ENCODE data around the gene NACC2.

Gene NACC2, protein sequence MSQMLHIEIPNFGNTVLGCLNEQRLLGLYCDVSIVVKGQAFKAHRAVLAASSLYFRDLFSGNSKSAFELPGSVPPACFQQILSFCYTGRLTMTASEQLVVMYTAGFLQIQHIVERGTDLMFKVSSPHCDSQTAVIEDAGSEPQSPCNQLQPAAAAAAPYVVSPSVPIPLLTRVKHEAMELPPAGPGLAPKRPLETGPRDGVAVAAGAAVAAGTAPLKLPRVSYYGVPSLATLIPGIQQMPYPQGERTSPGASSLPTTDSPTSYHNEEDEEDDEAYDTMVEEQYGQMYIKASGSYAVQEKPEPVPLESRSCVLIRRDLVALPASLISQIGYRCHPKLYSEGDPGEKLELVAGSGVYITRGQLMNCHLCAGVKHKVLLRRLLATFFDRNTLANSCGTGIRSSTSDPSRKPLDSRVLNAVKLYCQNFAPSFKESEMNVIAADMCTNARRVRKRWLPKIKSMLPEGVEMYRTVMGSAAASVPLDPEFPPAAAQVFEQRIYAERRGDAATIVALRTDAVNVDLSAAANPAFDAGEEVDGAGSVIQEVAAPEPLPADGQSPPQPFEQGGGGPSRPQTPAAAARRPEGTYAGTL

DNA sequence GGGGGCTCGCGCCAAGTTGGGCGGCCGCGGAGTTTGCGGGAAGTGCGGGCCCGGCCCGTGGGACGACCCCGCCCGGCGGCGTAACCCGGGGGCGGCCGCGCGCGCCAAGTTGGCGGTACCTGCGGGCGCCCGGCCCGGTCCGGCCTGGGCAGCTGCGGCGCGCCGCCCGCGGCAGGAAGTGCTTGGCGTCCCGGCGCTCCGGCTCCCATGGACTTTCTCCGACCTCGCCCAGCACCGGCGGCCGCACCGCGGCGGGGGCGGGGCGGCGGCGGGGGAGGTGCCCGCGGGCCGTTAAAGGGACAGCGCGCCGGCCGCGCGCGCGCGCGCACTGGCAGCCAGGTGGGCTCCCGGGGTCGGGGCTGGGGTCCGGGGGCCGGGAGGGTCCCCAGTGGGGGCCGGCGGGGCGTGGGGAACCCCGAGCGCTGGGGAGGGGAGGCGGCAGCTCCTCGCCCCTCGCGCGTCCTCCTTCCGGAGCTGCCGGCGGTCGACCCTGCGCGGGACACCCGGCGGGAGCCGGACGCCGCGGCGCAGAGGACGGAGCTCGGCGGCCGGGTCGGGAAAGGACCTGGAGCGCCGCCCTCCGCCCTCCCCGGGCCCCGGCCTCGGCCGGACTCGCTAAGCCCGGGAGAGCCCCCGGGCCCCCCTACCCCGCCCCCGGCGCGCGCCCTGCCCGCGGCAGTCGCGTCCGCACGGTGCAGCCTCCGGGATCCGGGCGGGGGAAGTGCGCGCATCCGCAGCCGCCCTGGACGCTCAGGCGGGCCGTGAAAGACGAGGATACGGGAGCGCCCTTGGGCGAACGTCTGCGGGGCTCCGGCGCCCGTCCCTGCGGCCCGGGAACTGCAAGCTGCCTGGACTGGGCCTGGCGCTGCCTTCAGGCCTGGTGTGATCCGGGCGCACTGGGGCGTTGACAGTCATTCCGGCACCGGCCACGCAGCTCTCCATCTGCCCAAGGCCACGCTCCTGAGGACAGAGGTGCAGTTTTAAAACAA lies at the start of gene NACC2:
Gene NACC2 (minus strand): TSS at position 220 of the 989 bp plus-strand sequence. CDS start 44,768 bp downstream, outside the sequence.
- DNase-seq = peak; percentile 75

DNA sequence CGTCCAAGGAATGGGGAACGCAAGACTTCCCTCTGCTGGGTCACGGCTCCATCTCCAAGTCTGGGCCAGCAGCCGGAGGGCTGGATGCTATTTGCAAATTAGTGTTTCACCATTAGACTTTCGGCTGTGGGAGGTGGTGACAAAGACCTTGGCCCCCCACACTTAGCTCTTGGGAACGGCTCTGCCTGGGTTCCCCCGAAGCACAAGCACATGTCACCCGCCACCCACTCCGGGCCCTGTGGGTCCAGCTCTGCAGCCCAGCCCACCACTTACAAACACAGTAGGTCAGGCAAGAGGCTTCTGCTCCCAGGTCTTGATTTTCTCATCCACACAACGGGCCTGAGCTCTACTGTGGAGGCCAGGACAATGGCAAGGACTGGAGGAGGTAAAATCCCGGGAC lies 49.4 kb upstream of the NACC2 start:
- no peak for DNase-seq

DNA sequence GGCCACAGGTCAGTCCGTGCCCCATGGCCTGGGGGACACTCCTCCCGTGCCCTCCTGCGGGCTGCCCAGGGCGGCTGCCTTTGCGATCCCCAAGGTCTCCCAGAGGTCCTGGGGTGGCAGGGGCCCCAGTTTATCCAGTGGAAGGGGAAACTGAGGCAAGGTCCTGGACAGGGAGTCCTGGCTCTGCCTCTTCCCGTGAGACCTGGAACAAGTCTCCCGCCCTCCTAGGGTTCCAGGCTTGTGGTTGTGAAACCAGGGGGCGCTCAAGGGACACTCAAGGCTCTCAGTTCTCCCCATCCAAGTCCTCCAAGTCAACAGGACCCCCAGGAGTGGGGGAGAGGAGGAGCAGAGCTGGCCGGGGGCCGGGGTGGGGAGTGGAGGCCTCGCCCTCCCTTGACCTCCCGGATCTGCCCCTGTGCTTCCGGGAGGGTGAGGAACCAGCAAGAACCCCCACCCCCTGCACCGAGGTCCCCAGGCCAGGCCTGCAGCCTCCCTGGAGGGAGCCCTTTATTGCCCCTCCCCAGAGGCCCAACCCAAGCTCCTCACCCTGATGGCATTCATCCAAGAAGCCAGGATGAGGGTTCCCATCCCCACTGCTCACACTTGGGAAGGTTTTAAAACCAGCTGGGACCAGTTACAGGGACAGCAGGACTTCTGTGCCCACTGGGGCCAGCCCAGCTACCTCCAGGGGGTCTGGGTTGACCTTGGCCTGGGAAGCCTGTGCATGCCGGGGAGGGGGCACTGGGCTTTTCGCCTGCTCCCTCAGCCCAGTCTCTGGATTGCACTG lies 48.3 kb upstream of the NACC2 start:
- DNase-seq = no peak

DNA sequence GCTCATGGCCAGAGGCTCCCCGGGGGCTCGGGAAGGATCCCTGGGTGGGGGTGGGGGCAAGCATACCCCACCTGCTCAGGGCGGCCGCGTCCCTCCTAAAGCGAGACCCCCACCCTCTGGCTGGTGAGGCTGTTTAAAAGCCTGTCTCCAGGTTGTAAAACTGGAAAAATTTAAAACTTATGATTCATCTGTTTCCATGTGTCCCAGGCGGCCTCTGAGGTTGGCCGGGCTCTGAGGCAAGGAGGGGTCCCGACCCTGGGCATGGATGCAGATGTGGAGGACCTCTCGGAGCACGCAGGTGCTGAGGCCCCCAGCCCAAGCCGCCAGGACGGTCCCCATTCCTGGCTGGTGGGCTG lies 47.7 kb upstream of the NACC2 start:
- no peak for DNase-seq

DNA sequence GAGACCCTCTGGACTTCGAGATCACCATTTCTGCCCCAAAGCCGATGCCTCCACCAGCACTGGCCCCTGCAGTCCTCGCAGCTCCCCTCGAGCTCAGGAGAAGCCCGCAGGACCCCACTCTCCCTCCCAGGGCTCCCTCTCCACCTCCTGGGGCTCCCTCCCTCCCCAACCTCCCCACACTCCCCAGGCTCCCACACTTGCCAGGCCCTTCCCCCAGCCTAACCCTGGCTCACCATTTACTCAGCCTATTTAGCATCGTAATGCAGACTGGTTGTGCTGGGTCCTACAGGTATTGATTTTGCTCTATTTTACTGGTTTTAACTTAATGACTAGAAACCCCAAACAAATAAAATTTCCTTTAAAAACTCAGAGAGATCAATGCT lies 47.3 kb upstream of the NACC2 start:
- DNase-seq = no peak

DNA sequence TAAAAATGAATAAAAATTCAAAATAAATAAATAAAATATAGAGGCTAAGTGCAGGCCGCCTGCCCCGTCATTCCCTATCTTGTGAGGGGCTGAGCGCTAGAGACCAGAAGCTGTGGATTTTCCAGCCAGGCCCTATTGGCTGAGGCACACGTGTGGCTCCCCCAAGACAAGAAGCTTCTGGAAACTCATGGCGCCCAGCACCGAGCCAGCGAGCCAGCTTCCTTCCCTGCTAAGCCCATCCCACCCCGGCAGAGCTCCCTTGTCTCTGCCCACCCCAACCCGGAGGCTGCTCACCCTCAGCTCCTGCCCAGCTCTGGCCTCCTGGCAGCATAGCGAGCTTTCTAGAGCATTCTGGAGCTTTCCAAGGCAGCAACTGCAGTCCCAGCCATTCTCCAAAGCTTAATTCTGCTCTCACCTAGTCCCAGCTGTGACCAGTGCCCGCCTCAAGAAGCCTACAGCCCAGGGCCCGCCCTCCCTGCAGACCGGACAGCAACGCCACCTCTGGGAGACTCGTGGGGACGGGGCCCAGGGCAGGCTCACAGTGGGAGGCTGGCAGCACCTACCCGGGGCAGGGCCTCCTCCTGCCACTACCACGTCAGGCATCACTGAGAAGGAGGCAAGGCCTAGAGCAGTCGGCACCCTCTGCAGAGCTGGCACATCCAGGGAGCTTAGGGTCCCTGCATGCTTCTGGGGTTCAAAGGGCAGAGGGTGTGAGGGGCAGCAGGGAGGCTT lies 46.8 kb upstream of the NACC2 start:
- no peak for DNase-seq

DNA sequence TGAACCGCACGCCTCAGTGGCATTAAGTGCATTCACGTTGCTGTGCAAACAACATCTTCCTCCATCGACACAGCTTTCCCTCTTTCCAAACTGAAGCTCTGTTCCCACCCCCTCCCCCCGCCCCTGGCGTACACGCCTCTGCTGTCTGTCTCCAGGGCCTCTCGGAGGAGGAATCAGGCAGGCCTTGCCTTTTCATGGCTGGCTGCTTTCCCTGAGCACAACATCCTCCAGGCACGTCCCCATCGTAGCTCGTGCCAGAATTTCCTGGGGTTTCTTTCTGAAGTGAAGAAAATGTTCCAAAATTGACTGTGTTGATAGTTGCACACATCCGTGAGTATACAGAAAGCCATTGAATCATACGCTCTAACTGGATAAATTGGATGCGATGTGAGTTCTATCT lies 45.9 kb upstream of the NACC2 start:
- DNase-seq = no peak

DNA sequence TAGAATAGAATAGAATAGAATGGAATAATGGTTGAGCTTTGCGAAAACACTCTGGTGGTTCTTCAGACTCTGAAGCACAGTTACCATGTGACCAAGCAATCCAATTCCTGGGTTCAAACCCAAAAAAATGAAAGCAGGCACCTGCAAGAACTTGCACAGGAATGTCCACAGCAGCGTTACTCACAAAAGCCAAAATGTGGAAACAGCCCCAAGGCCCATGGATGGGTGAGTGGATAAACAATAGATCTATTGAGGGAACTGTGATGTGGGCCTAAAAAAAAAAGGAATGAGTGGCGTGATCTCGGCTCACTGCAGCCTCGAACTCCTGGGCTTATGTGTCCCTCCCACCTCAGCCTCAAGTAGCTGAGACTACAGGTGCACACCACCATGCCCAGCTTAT lies 45.0 kb upstream of the NACC2 start:
- no peak for DNase-seq

DNA sequence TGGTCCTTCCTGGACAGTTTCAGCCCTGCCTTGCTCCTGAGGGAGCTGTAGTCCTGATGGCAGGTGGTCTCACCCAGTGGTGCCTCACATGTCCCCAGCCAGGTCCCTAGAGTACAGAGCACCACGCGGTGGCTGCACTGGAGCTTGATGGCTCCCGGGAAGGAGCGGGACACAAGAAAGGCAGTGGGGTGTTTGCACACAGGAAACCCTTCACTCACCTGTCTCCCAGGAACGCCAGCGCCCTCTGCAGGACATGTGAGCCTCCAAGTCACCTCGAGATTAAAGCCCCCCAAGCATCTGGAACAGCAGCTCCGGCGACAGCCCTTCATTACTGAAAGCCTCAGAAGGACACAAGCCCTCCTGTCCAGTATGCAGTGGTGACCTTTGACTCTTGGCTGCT lies 43.5 kb upstream of the NACC2 start:
- peak; percentile 77 for DNase-seq

DNA sequence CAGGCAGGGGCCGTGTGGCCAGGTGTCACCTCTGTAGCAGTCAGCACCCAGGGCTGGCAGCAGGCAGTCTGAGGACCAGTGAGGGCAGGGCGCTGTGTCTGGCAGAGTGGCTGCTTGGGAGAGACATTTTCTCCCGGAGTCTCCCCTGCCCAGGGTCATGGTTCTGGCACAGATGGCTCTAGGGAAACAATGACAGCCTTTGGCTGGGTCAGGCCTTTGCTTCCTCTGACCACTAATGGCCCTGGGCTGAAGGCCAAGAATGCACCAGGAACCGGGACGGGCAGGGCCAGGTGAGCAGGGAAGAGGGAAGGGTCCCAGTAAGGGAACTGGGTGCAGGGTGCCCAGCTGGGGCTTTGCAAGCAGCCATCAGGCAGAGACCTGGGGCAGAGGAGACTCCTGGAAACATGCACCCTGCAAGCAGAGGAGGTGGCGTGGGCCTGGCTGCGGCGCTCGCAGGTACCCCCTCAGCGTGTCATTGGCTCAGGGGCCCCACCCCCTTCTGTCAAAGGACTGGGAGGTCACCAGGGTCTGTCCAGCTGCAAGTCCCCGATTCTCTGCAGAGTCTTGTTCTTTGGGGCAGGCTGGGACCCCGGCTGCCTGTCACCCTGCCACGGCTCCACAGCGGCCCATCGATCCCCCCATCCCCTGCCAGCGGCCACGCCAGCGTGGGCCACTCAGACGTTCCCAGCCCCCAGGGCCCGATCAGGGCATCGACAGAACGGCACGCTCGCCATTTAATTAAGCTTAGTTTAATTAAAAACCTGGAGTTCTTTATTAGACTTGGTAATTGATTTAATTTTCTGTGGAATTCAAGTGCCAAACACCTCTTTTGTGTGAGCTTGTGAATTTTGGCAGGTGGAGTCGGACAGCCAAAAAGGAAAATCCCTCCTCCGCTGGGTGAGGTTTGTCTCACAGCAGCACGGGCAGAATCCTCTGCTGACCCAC lies 42.5 kb upstream of the NACC2 start:
- DNase-seq = no peak

DNA sequence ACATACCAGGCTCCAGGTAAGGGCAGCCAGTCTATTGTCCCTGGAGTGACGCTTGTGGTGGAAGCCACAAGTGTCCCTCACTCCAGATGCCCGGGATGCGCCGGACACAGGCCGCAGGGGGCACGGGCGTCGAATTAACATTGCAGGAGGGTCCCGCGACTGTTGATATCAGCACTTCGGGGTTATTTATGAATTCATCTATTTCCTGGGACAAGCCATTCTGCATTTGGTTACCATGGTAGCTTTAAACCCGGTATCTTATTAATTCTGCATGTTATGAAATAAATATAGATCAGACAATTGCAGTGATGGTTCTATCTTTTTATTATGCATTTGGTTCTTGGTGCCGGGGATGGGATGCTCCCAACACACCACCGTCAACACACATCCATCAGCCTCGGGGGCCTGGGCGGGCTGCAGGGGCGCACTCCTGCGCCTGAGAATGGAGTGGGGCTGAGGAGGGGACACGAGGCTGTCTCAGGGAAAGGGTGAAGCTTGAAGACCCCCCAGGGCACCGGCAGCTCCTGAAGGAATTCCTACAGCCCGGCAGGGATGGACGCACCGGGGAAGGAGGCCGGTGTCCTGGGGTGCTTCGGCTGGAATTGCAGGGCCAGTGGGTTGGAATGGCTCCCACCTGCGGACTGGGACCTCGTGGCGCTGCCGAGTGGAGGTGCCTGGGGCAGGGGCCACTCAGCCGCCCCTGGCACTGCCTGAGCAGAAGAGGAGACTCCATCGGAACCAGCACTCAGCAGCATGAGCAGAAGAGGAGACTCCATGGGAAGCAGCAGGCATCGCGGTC lies 41.2 kb upstream of the NACC2 start:
- DNase-seq = no peak

DNA sequence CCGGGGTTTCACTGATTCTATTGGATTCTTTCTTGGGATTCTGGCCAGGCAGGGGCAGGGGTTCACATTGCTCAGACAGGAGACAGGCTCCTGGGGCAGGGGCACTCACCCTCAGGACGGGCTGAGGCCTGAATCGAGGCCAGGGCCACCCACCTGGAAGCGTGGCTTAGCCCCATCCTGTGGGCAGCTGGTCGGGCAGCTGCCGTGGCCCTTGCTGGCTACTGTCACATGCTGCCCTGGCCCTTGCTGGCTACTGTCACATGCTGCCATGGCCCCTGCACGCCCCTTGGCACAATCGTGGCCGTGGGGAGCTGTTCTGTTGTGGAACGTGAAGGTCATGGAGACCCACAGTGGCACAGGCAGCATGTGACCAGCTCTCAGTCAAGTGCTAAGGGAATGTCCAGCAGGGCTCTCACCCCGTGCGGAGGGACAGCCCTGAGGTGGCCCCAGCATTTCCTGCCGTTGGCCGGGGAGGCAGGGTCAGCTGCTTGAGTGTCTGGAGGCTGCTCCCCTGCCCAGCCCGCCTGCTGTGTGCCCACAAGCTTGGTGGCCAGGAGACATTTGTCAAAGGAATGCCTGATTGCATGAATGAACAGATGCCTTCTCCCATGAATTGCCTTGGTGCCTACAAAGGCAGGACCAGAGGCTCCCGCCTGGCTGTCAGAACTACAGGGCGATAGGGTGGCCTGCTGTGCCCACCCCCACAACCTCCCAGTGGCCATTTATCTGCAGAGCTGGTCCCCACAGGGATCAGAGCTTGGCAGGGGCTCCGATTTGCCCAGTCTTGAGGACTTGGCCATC lies 40.4 kb upstream of the NACC2 start:
- DNase-seq = no peak

DNA sequence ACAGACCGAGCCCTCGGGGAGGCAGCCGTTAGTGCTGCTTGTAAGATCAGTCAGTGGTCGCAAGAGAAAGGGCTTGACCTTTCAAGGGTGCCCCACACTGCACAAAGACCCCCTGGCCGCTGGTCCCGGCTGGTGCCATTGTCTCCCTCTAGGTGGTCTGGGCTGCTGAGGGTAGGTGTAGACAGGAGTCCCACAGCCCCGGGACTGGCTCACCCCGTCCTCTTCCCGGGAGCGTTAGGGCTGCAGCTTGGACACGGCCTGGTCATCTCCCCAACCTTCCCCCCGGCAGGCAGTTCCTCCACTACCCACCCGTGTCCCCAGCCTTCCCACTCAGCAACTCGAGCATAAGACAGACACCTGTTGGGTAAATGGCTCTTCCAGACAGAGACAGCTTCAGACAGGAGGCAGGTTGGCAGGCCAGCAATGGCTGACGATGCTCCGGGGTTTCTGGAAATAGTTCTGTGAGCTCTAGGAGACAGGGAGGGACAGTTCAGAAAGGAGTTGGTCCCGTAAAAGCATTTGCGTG lies 38.9 kb upstream of the NACC2 start:
- DNase-seq = no peak

DNA sequence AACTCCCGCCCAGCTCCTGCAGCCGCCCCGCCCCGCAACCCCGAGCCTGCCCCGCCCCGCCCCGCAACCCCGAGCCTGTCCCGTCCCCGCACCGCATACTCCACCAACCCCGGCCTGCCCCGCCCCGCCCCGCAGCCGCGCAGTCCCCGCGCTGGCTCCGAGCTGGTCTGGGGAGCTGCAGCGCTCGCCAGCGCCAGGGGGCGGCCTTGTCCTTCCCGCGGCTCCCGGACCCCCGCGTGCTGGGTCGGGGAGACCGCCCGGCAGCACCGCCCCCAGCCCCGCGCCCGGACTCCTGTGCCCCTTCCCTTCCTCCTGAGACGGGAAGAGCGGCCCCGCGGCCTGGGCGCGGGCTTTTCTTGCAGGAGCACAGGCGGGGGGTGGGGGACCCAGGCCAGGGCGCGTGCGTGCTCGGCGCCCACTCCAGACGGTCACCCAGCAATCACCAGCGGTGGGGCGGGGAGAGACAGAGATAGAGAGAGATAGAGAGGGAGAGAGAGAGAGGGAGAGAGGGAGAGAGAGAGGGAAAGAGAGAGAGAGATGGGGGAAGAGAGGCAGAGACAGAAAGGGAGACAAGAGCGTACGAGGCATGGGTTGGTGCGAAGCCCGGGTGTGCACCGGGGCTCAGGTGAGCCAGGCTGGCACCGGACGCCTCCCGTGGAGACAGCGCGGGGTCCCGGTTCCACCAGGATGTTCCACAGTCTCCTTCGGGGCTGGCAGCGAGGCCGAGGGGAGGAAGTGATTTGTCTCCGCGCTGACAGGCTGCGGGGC lies 38.3 kb upstream of the NACC2 start:
- DNase-seq = no peak

DNA sequence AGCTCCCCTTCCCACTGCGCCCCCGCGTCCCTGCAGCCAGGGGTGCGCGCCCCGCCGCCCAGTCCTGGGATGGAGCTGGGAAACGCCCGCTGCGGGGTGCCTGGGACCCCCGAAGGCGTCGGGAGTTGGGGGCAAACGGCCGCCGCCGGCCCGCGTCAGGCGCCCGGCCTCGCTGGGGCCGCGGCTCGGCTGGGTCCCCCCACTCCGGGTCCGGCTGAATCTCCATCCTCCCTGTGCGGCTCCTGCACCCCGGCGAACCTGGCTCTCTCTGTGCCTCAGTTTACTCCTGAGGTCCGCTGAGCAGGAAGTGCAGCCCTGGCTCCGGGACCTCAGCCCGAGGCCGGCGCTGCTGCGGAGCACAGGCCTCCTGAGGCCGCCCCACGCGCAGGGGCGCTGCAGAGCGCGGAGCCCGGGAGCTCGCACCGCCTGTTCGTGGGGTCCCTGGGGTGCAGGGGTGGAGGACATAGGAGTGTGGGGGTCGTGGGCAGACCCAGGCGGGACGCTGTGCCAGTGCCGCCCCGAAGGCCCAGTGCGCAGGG lies 37.5 kb upstream of the NACC2 start:
- no peak for DNase-seq

DNA sequence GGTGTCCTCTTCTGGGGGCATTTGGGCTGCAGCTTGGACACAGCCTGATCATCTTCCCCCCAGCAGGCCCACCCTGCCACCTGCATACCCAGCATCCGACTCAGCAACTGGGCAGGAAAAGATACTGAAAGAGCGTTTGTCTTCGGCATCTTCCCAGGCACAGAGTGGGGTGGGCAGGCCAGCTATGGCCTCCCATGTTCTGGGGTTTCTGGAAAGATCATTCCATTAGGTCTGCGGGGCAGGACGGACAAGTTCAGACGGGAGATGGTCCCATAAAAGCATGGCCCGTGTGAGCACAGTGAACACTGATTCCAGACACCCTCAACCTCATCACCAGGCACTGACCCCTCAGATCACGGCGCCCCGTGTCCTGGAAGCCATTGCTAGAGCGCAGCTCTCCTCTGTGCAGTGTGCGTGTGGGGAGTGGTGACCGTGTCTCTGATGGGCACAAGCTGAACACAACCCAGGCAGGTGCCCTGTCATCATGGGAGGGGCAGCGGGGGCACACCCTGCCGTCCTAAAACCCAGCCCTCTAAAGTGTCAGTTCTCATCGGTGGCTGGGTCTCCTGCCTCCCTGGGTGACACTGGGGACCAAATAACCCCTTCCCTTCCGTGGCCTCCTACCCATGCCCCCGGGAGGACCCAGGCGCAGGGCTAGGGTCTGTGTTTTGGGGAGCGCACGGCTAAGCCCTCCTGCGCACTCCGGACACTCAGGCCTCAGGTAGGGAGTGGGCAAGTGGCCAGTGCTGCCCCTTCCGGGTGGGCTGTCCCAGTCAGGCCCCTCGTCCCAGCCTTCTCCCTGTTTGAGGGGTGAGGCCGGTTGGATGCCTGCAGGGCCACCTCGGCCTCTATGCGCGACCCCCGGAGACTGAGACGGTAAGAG lies 36.8 kb upstream of the NACC2 start:
- DNase-seq = no peak

DNA sequence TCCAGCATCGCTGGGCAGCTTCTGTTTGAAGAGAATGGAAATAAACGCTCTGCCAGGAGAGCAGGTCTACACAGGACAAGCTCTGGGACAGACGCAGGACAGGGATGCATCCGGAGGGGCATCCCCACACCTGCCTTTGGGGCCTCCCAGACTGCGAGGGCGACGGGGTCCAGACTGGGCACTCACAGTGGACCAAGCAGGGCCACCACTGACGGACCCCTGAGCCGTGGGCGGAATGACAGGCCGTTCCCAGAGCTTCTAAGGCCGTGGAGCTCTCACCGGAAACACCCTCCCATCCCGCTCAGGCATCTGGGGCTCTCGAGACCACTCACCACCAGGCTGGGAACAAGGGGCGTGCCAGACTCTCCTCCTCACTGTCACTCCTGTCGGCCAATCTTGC lies 34.1 kb upstream of the NACC2 start:
- DNase-seq = no peak
